Heart left ventricle (tissue), 13 donors: ENCODE data around the gene ASB7.

ENCODE experiments used
- CTCF ChIP-seq, 12 donors: fragments of 200-600 bp; sonication (generic) in 4 of 12; IDR thresholded peaks; one replicate each; pipeline versions ENCODE4 v1.5.0 to v1.8.0; 2018 to 2022; ENCODE audit warnings: antibody characterized with exemption in 12 of 12, mild to moderate bottlenecking in 5 of 12
- POLR2A ChIP-seq, 2 donors: fragments of 450-650 bp; IDR thresholded peaks; one replicate each; pipeline ENCODE4 v1.6.1; 2017; ENCODE audit warnings: antibody characterized with exemption in 2 of 2, mild to moderate bottlenecking in 2 of 2, moderate library complexity in 2 of 2
- donor health status: ischemic (EF 13 %, LVEDD 7.1; RV severe dilation, severe dysfunction).
- donor health status: DM: no; HTN: yes; CAD: no.
- donor health status: DM: no; HTN: no; CAD: no.
- donor health status: ischemic (EF 25% LVEDD 6.9; RV normal size, moderate dysfunction).
- donor health status: ischemic (EF 25% LVEDD 5.7; RV mildly dilated, moderate dysfunction).
- donor health status: ischemic (EF 35%, LVEDD 5.7; RV mildly dilated, moderate dysfunction).
- donor health status: nonischemic (EF 11% LVEDD 7.7; RV severe dilation, severe dysfunction).
- donor health status: DM: yes; HTN: yes; CAD: no.
- donor health status: PGD.
- donor health status: ischemic (EF 29% LVEDD 5.4; RV normal size, mild dysfunction).
- donor health status: nonischemic (EF 23%, LVEDD 6.1; RV moderate dilation, normal function).

DNA sequence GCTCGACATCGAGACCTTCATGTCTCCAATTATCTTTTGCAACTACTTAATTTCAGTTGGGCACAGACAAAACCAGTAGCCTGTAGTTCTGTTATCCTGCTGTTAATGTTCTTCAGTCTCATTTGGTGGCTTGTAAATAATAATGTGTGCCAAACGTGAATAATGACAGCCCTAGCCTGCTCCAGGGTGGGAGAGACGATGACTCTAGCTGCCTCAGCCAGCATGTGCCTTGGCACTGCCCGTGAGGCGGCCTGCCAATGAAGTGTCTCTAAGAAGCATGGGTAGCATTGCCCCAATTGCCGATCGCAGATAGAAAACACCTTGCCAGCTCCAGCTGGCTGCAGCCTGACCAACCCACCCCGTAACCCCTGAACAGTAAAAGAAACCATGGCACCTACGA is 58.8 kb downstream of the ASB7 start:
- TF ChIP-seq CTCF (IDR thresholded peaks at IDR 0.05), result no peak
- TF ChIP-seq POLR2A (IDR thresholded peaks at IDR 0.05), result no peak
